OCI-LY1 (cell line): ENCODE data around the gene MAN1C1.

Experiments used
- H2AFZ ChIP-seq: fragments of 200-600 bp; sonication (generic), shearing (Covaris generic); 2 replicates; pipeline ENCODE4 v1.6.0; 2014; ENCODE audit warnings: antibody characterized with exemption, mild to moderate bottlenecking, low read length
- H3F3A ChIP-seq: fragments of 200-600 bp; sonication (generic), shearing (Covaris generic); 2 replicates; pipeline ENCODE4 v1.6.0; 2014; ENCODE audit warnings: mild to moderate bottlenecking, antibody characterized with exemption, low read length, moderate library complexity; ENCODE audit not compliant: insufficient read depth
- H3K27ac ChIP-seq: fragments of 200-600 bp; sonication (generic); 2 replicates; pipeline ENCODE4 v1.5.1; 2014; ENCODE audit warnings: low read length, mixed run types, mild to moderate bottlenecking, low read depth; ENCODE audit not compliant: poor library complexity, severe bottlenecking
- H3K27me3 ChIP-seq: fragments of 200-600 bp; sonication (generic); 2 replicates; pipeline ENCODE4 v1.6.0; 2014; ENCODE audit warnings: antibody characterized with exemption, mild to moderate bottlenecking, low read length, moderate library complexity; ENCODE audit not compliant: insufficient read depth
- H3K36me3 ChIP-seq: fragments of 200-600 bp; sonication (generic); 2 replicates; pipeline ENCODE4 v1.6.1; 2014; ENCODE audit warnings: mild to moderate bottlenecking, antibody characterized with exemption, low read length, moderate library complexity, mixed read lengths; ENCODE audit not compliant: insufficient read depth
- H3K4me1 ChIP-seq: fragments of 200-600 bp; sonication (generic); 2 replicates; pipeline ENCODE4 v1.5.1; 2014; ENCODE audit warnings: mild to moderate bottlenecking, low read length, moderate library complexity; ENCODE audit not compliant: insufficient read depth, severe bottlenecking
- H3K4me2 ChIP-seq: fragments of 200-600 bp; sonication (generic), shearing (Covaris generic); 2 replicates; pipeline ENCODE4 v1.6.1; 2014; ENCODE audit warnings: low read length
- H3K4me3 ChIP-seq: fragments of 200-600 bp; sonication (generic); 2 replicates; pipeline ENCODE4 v1.5.1; 2014; ENCODE audit warnings: low read length, low read depth, mild to moderate bottlenecking, mixed read lengths; ENCODE audit not compliant: poor library complexity, severe bottlenecking
- H3K79me2 ChIP-seq: fragments of 200-600 bp; shearing (Covaris generic); 2 replicates; pipeline ENCODE4 v1.6.1; 2016; ENCODE audit warnings: mixed run types, low read length, mixed read lengths; ENCODE audit not compliant: insufficient read depth
- H3K9ac ChIP-seq: fragments of 200-600 bp; sonication (generic), shearing (Covaris generic); 2 replicates; pipeline ENCODE4 v1.6.1; 2014; ENCODE audit warnings: mild to moderate bottlenecking, low read length, mixed read lengths
- H3K9me2 ChIP-seq: fragments of 200-600 bp; sonication (generic), shearing (Covaris generic); 2 replicates; pipeline ENCODE4 v1.6.1; 2014; ENCODE audit warnings: low read depth, mild to moderate bottlenecking, low read length, mixed read lengths
- H3K9me3 ChIP-seq: fragments of 200-600 bp; shearing (Covaris generic); 2 replicates; pipeline ENCODE4 v1.6.1; 2014; ENCODE audit warnings: low read length, mixed read lengths
- H4K20me1 ChIP-seq: fragments of 200-600 bp; sonication (generic), shearing (Covaris generic); 2 replicates; pipeline ENCODE4 v1.6.0; 2016; ENCODE audit warnings: mild to moderate bottlenecking, low read length; ENCODE audit not compliant: insufficient read depth
- CTCF ChIP-seq: fragments of 200-600 bp; sonication (generic), shearing (Covaris generic); IDR thresholded peaks from 2 replicates; pipeline ENCODE4 v1.5.1; 2017; ENCODE audit warnings: mild to moderate bottlenecking, antibody characterized with exemption, low read length, moderate library complexity, mixed read lengths
- EZH2 ChIP-seq: fragments of 200-600 bp; sonication (generic), shearing (Covaris generic); IDR thresholded peaks from 2 replicates; pipeline ENCODE4 v1.8.0; 2017; ENCODE audit warnings: borderline replicate concordance, mixed run types, mild to moderate bottlenecking, antibody characterized with exemption, low read length, moderate library complexity, mixed read lengths

The MAN1C1 gene

GRCh38 chr1:25624604-25625003 lies 8.0 kb downstream of the MAN1C1 start:
- Histone ChIP-seq H2AFZ (no peak overlapping the region), H3K9ac (no peak overlapping the region), H3K9me3 (no peaks in the 10 kb centered on the region), H3K27ac (no peak overlapping the region), H3K9me2 (no peaks in the 10 kb centered on the region), H3K79me2 (no peaks in the 10 kb centered on the region), H3F3A (no peaks in the 10 kb centered on the region), H3K36me3 (no peaks in the 10 kb centered on the region; the same call in 1 of the 2 replicates), H3K4me3 (no peak overlapping the region), H3K4me2 (no peak overlapping the region), H4K20me1 (no peaks in the 10 kb centered on the region), H3K4me1 (no peaks in the 10 kb centered on the region), H3K27me3 (peaks cover 17% of the 10 kb centered on the region; the same call in 1 of the 2 replicates)
- TF ChIP-seq EZH2 (no peak), CTCF (no peak)

DNA sequence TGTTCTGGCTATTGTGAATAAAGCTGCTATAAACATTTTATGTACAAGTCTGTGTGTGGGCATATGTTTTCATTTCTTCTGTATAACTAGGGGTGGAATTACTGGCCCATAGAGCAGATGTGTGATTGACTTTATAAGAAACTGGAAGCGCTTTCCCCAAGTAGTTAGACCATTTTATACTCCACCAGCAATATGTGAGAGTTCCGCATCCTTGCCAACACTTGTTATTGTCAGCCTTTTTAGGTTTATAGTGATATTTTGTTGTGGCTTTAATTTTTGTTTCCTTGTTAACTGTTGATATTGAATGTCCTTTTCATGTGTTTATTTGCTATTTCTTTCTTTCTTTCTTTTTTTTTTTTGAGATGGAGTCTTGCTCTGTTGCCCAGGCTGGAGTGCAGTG lies 9.4 kb downstream of the MAN1C1 start:
- no peak overlapping the region for H3K4me2 ChIP-seq
- H3K27ac ChIP-seq: no peak overlapping the region
- no peak overlapping the region for H2AFZ ChIP-seq
- no peaks in the 10 kb centered on the region for H3K9me3 ChIP-seq
- H3K79me2 ChIP-seq: no peaks in the 10 kb centered on the region
- no peak overlapping the region for H3K4me3 ChIP-seq
- no peaks in the 10 kb centered on the region for H3K9me2 ChIP-seq
- no peak overlapping the region for H3K9ac ChIP-seq
- peaks cover 17% of the 10 kb centered on the region; the same call in 1 of the 2 replicates for H3K27me3 ChIP-seq
- no peaks in the 10 kb centered on the region for H3F3A ChIP-seq
- TF ChIP-seq CTCF (no peak), EZH2 (no peak)
- H3K36me3 ChIP-seq: no peaks in the 10 kb centered on the region; the same call in 1 of the 2 replicates
- H4K20me1 ChIP-seq: no peaks in the 10 kb centered on the region
- no peaks in the 10 kb centered on the region for H3K4me1 ChIP-seq

DNA sequence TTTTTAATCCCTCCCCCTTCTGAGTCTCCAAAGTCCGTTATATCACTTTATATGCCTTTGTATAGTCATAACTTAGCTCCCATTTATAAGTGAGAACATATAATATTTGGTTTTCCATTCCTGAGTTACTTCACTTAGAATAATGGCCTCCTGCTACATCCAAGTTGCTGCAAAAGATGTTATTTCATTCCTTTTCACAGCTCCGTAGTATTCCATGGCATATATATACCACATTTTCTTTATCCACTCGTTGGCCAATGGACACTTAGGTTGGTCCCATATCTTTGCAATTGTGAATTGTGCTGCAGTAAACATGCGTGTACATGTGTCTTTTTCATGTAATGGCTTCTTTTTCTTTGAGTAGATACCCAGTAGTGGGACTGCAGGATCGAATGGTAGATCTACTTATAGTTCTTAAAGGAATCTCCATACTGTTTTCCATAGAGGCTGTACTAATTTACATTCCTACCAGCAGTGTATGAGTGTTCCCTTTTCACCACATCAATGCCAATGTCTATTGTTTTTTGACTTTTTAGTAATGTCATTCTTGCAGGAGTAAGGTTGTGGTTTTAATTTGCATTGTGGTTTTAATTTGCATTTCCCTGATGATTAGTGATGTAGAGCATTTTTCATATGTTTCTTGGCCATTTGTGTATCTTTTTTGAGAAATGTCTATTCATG lies 12.3 kb downstream of the MAN1C1 start:
- Histone ChIP-seq H3K4me2 (no peak overlapping the region), H3K79me2 (no peaks in the 10 kb centered on the region), H3K4me1 (no peaks in the 10 kb centered on the region)

More for the DNA sequence above, 12.3 kb downstream of the MAN1C1 start:
- H3K4me3 ChIP-seq: no peak overlapping the region
- TF ChIP-seq CTCF (no peak), EZH2 (no peak)
- H3K27ac ChIP-seq: no peak overlapping the region
- no peaks in the 10 kb centered on the region for H3F3A ChIP-seq
- no peaks in the 10 kb centered on the region for H3K9me3 ChIP-seq
- no peak overlapping the region for H2AFZ ChIP-seq
- H4K20me1 ChIP-seq: no peaks in the 10 kb centered on the region
- H3K36me3 ChIP-seq: no peaks in the 10 kb centered on the region; the same call in 1 of the 2 replicates
- H3K9me2 ChIP-seq: no peaks in the 10 kb centered on the region
- H3K27me3 ChIP-seq: peaks cover 11% of the 10 kb centered on the region; the same call in 1 of the 2 replicates
- H3K9ac ChIP-seq: no peak overlapping the region
